Measurements from ENCODE around the gene SNX15.

DNA sequence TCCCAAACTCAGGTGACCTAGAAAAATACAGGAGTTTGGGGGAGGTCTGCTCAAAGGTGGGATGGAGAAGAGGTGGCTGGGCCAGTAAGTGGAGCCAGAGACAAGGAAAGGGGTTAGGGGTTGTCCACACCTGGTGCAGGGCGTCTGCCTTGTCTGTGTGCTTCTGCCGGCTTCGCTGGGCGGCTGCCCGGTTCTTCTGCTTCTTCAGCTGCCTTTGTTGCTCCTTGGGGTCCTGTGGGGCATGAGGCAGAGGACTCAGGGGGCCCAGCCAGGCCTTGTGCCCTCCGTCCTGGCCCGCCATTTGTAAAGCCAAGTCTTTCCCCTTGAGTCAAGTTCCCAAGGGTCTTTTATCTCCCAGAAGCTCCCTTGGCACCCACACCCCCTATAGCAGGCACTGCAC is 32.9 kb upstream of the SNX15 start:
- TF ChIP-seq, protein P1, sequence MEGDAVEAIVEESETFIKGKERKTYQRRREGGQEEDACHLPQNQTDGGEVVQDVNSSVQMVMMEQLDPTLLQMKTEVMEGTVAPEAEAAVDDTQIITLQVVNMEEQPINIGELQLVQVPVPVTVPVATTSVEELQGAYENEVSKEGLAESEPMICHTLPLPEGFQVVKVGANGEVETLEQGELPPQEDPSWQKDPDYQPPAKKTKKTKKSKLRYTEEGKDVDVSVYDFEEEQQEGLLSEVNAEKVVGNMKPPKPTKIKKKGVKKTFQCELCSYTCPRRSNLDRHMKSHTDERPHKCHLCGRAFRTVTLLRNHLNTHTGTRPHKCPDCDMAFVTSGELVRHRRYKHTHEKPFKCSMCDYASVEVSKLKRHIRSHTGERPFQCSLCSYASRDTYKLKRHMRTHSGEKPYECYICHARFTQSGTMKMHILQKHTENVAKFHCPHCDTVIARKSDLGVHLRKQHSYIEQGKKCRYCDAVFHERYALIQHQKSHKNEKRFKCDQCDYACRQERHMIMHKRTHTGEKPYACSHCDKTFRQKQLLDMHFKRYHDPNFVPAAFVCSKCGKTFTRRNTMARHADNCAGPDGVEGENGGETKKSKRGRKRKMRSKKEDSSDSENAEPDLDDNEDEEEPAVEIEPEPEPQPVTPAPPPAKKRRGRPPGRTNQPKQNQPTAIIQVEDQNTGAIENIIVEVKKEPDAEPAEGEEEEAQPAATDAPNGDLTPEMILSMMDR (IDR thresholded peaks at IDR 0.05; ENCODE audit: poor library complexity), result no peak
- no peak for TF ChIP-seq EZH2phosphoT487 (IDR thresholded peaks at IDR 0.05; ENCODE audit: low read depth, severe bottlenecking, unreplicated experiment)
- TF ChIP-seq EZH2 (IDR thresholded peaks at IDR 0.05; ENCODE audit: borderline replicate concordance), result no peak

Measured in hepatocyte (in vitro differentiated cells).